PC-3 (cell line): ENCODE measurements around the gene RALGPS1. TPM values are rescaled to one million over a fixed set of nuclear protein-coding genes. Genes with fewer than 3 reads are reported as not detected.

ENCODE experiments used
- ATAC-seq: fragments of 200-7000 bp; cut with Tn5 transposase; 2 replicates; pipeline ENCODE4 v1.9.1; 2020; ENCODE audit warnings: mild to moderate bottlenecking, moderate library complexity
- BruUV-seq: library from RNA; stranded (reverse); fragments of 400-500 nt; replicated peaks from 2 replicates; lab custom pipeline; 2021; lab: Mats Ljungman, UMichigan
- CTCF ChIA-PET: fragments of 300-600 bp; sonication (Branson Sonifier 250); formaldehyde crosslinking; loops from one replicate; lab custom pipeline; 2022; ENCODE audit warnings: antibody characterized with exemption; lab: Charles Lee
- POLR2A ChIA-PET: fragments of 300-600 bp; sonication (Branson Sonifier 250); formaldehyde crosslinking; loops from one replicate; lab custom pipeline; 2022; ENCODE audit warnings: antibody characterized with exemption; ENCODE audit not compliant: unreplicated experiment; lab: Charles Lee
- DNase-seq: peaks from one replicate; pipeline ENCODE4 v3.0.0-alpha.2; 2015
- H2AFZ ChIP-seq: fragments of 300-600 bp; sonication (generic); 2 replicates; pipeline ENCODE4 v1.6.0; 2016; ENCODE audit warnings: antibody characterized with exemption, low read length
- H3F3A ChIP-seq: fragments of 300-600 bp; sonication (generic); one replicate; pipeline ENCODE4 v1.6.0; 2017; ENCODE audit warnings: antibody characterized with exemption, low read length, control low read depth, mild to moderate bottlenecking; ENCODE audit not compliant: unreplicated experiment
- H3K27ac ChIP-seq: fragments of 300-600 bp; sonication (generic); 2 replicates; pipeline ENCODE4 v1.5.1; 2016; ENCODE audit warnings: mild to moderate bottlenecking, low read length
- H3K27me3 ChIP-seq: fragments of 300-600 bp; sonication (generic); 2 replicates; pipeline ENCODE4 v1.6.1; 2016; ENCODE audit warnings: low read length, mixed read lengths
- H3K36me3 ChIP-seq: fragments of 300-600 bp; sonication (generic); 2 replicates; pipeline ENCODE4 v1.6.1; 2016; ENCODE audit warnings: low read depth, mixed run types, low read length, mixed read lengths
- H3K4me1 ChIP-seq: fragments of 300-600 bp; sonication (generic); 2 replicates; pipeline ENCODE4 v1.5.1; 2016; ENCODE audit warnings: low read length; ENCODE audit not compliant: insufficient read depth
- H3K4me2 ChIP-seq: fragments of 300-600 bp; sonication (generic); 2 replicates; pipeline ENCODE4 v1.6.0; 2016; ENCODE audit warnings: low read length
- H3K4me3 ChIP-seq: fragments of 300-600 bp; sonication (generic); 2 replicates; pipeline ENCODE4 v1.5.1; 2016; ENCODE audit warnings: mild to moderate bottlenecking, low read length, mixed read lengths
- H3K79me2 ChIP-seq: fragments of 300-600 bp; sonication (generic); 2 replicates; pipeline ENCODE4 v1.6.1; 2017; ENCODE audit warnings: low read length, mixed read lengths
- H3K9ac ChIP-seq: fragments of 300-600 bp; sonication (generic); 2 replicates; pipeline ENCODE4 v1.6.0; 2016; ENCODE audit warnings: mild to moderate bottlenecking, low read length
- H3K9me2 ChIP-seq: fragments of 300-600 bp; sonication (generic); replicated peaks from 2 replicates; pipeline ENCODE4 v1.6.1; 2016; ENCODE audit warnings: mixed run types, low read length, mixed read lengths
- H3K9me3 ChIP-seq: fragments of 300-600 bp; sonication (generic); 2 replicates; pipeline ENCODE4 v1.6.1; 2016; ENCODE audit warnings: low read length, mixed read lengths
- H4K20me1 ChIP-seq: fragments of 300-600 bp; sonication (generic); 2 replicates; pipeline ENCODE4 v1.6.1; 2016; ENCODE audit warnings: low read length, mixed read lengths
- CTCF ChIP-seq: fragments of 300-600 bp; sonication (generic); conservative IDR thresholded peaks from 2 replicates; pipeline ENCODE4 v1.5.1; 2017; ENCODE audit warnings: antibody characterized with exemption, low read depth, mild to moderate bottlenecking, low read length
- EZH2 ChIP-seq: fragments of 300-600 bp; sonication (generic); IDR thresholded peaks from one replicate; pipeline ENCODE4 v1.6.1; 2017; ENCODE audit warnings: antibody characterized with exemption, mild to moderate bottlenecking, low read length; ENCODE audit not compliant: unreplicated experiment
- EZH2phosphoT487 ChIP-seq: fragments of 300-600 bp; sonication (generic); IDR thresholded peaks from 2 replicates; pipeline ENCODE4 v1.6.1; 2018; ENCODE audit warnings: mild to moderate bottlenecking, antibody characterized with exemption, low read length, borderline replicate concordance
- intact Hi-C: fragments of 100-400 bp; cut with micrococcal nuclease; formaldehyde crosslinking; loops from 2 replicates; pipeline ENCODE4 v1.9.0; 2023
- total RNA-seq: library from RNA; depleted of rRNA; stranded (reverse); fragments of >200 nt; gene quantifications from 2 replicates; pipeline ENCODE4 v1.2.3, GENCODE V29; 2014

The RALGPS1 gene
- total RNA-seq, 1 experiment from 2014 or later = 10.2 TPM

DNA sequence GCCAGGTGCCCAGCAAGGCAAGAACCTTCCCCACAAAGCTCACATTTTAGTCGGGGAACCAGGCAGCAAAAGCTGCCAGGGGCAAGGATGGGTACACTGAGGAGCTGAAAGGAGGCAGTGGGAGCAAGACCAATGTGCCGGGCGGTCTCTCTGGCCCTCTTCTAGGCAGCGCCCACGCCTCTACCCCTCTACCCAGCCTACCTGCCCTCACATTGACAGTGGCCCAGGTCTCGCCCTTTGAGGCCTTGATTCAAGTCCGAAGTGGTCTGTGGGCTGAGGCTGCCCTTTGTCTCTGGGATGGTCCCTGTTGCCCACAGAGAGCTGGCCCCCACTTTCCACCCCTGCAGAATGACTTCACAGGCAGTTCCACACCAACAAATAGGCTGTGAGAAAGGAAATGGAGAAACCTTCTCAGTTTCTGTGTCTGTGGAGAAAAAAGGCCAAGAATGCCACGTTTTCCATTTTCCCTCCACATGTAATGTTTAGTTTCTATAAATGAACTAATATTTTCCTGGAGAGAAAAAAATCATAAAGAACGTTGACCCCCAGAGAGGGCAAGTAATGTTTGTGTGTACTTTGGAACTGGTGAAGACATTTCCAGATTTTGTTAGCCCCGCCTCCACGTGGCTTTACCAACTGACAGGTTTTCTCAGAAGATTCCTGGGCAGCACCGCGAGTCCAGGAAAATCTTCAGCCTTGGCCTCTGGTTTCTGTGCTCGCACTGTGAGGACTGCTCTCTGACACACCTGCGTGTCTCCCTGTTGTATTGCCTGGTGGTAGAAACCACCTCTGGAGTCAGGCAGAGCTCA is 265.3 kb downstream of the RALGPS1 start:
- H2AFZ ChIP-seq = no peak overlapping the region
- no peaks in the 10 kb centered on the region for H3K9me2 ChIP-seq
- H3K9ac ChIP-seq = no peak overlapping the region
- no peaks in the 10 kb centered on the region for H3K9me3 ChIP-seq
- no peak overlapping the region for H3K4me2 ChIP-seq
- H3K79me2 ChIP-seq = no peaks in the 10 kb centered on the region
- TF ChIP-seq EZH2phosphoT487 (no peak), EZH2 (no peak), CTCF (no peak)
- CTCF ChIA-PET = no interaction called here
- no peaks in the 10 kb centered on the region for H3F3A ChIP-seq
- no peaks in the 10 kb centered on the region for H3K27me3 ChIP-seq
- no peaks in the 10 kb centered on the region for H4K20me1 ChIP-seq
- no peak for DNase-seq
- ATAC-seq = no peak
- POLR2A ChIA-PET = no interaction called here
- H3K4me3 ChIP-seq = no peak overlapping the region
- no peaks in the 10 kb centered on the region for H3K4me1 ChIP-seq
- BruUV-seq = no TSS peak
- no peaks in the 10 kb centered on the region for H3K36me3 ChIP-seq
- intact Hi-C loops = no loop called here
- H3K27ac ChIP-seq = no peak overlapping the region

DNA sequence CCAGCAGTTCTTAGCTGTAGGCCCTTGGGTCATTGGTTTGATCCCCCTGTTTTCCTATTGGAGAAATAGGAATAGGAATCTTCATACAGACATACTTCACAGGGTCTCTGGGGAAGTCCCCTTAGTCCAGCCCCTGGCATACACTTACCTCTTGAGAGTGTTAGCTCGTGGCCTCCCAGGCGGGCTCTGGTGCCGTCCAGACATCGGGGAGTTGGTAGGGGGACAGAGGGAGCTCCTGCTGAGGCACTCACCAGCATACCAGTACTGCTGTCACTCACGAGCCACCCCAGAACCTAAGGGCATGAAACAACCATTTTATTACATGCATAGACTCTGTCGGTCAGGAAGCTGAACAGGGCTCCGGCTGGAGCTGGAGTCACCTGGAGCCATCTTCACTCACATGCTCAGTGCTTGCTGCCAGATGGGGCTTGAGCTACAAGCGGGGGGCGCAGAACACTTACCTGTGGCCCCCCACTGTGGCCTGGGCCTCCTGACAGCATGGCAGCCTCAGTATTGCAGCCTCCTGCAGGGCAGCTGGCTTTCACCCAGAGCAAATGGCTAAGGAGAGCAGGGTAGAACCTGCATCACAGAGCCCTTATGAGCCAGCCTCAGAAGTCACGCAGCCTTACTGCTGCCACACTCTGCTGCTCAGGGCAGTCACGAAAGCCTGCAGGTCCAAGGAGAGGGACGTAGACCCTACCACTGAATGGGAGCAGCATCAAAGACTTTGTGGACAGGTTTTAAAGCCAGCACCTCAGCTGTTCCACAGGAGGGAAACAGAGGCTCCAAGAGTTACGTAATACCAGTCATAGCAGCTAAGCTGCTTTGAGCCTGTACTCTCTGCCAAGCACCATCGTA is 266.1 kb downstream of the RALGPS1 start:
- H3K9me2 ChIP-seq = no peaks in the 10 kb centered on the region
- H3K27me3 ChIP-seq = no peaks in the 10 kb centered on the region
- no peak overlapping the region for H3K4me3 ChIP-seq
- BruUV-seq = no TSS peak
- no peak overlapping the region for H2AFZ ChIP-seq
- H3K9ac ChIP-seq = no peak overlapping the region
- DNase-seq = no peak
- H3K27ac ChIP-seq = no peak overlapping the region
- H3K4me1 ChIP-seq = no peaks in the 10 kb centered on the region
- intact Hi-C loops = no loop called here
- ATAC-seq = no peak
- H3K79me2 ChIP-seq = no peaks in the 10 kb centered on the region
- H3K4me2 ChIP-seq = no peak overlapping the region
- TF ChIP-seq EZH2 = no peak
- no peak for TF ChIP-seq EZH2phosphoT487
- no peak for TF ChIP-seq CTCF
- H3K9me3 ChIP-seq = no peaks in the 10 kb centered on the region
- ChIA-PET POLR2A (no interaction called here), CTCF (no interaction called here)
- no peaks in the 10 kb centered on the region for H3F3A ChIP-seq
- H3K36me3 ChIP-seq = no peaks in the 10 kb centered on the region
- no peaks in the 10 kb centered on the region for H4K20me1 ChIP-seq

DNA sequence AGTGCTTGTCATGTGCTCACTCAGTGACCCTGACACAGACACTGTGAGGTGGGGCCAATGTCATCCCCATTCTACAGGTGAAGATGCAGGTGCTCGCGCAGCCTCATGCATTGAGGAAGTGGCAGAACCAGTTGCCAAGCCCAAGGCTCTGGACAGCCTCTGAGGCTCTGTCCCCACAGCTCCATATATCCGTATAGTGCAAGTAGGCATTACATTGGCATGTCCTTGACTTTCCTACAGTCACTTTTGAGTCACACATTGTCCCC is 266.7 kb downstream of the RALGPS1 start:
- Histone ChIP-seq H3K9me3 (no peaks in the 10 kb centered on the region), H3K4me2 (no peak overlapping the region), H3K4me3 (no peak overlapping the region), H3K27me3 (no peaks in the 10 kb centered on the region), H3K36me3 (no peaks in the 10 kb centered on the region), H3K27ac (no peak overlapping the region), H3K9ac (no peak overlapping the region), H3K9me2 (no peaks in the 10 kb centered on the region), H3K79me2 (no peaks in the 10 kb centered on the region), H4K20me1 (no peaks in the 10 kb centered on the region), H2AFZ (no peak overlapping the region), H3K4me1 (no peaks in the 10 kb centered on the region), H3F3A (no peaks in the 10 kb centered on the region)
- POLR2A ChIA-PET = no interaction called here
- TF ChIP-seq EZH2phosphoT487 (no peak), EZH2 (no peak), CTCF (no peak)
- no TSS peak for BruUV-seq
- intact Hi-C loops = no loop called here
- ATAC-seq = no peak
- CTCF ChIA-PET = no interaction called here
- DNase-seq = no peak
